SK-N-MC (cell line): ENCODE measurements around the gene TBL3.

Experiments
- DNase-seq: peaks from one replicate; pipeline ENCODE4 v3.0.0-alpha.2; 2011; ENCODE audit warnings: low read depth, low spot score
- H3K27ac ChIP-seq: fragments of 200-600 bp; sonication (generic); 2 replicates; pipeline ENCODE4 v1.5.1; 2016; ENCODE audit warnings: mixed run types
- H3K36me3 ChIP-seq: fragments of 200-600 bp; sonication (generic); 2 replicates; pipeline ENCODE4 v1.6.1; 2017; ENCODE audit warnings: antibody characterized with exemption, low read length, mixed read lengths; ENCODE audit not compliant: insufficient read depth
- H3K4me3 ChIP-seq: fragments of 200-600 bp; sonication (generic); 2 replicates; pipeline ENCODE4 v1.5.1; 2016
- H3K9ac ChIP-seq: fragments of 200-600 bp; sonication (generic); 2 replicates; pipeline ENCODE4 v1.8.0; 2017; ENCODE audit warnings: mixed run types, mixed read lengths; ENCODE audit not compliant: insufficient read length
- H3K9me3 ChIP-seq: fragments of 200-600 bp; sonication (generic); 2 replicates; pipeline ENCODE4 v1.6.1; 2017; ENCODE audit warnings: low read depth, mild to moderate bottlenecking, antibody characterized with exemption, low read length, moderate library complexity, mixed read lengths
- EZH2 ChIP-seq: fragments of 200-600 bp; sonication (generic); IDR thresholded peaks from one replicate; pipeline ENCODE4 v1.6.1; 2017; ENCODE audit warnings: antibody characterized with exemption
- FOXP2 ChIP-seq: optimal IDR thresholded peaks from 2 replicates; pipeline ENCODE3; 2011; ENCODE audit warnings: mild to moderate bottlenecking, moderate library complexity; ENCODE audit not compliant: insufficient read depth; ENCODE audit errors: extremely low read length, control extremely low read depth
- POLR2AphosphoS5 ChIP-seq: IDR thresholded peaks from 2 replicates; pipeline ENCODE4 v1.6.1; 2012; ENCODE audit warnings: mild to moderate bottlenecking, low read depth, low read length, borderline replicate concordance

Gene TBL3

GRCh38 chr16:1977875-1978268 is 6.0 kb downstream of the TBL3 start:
- DNase-seq = no peak
- H3K36me3 ChIP-seq = peaks cover 37% of the 10 kb centered on the region; the same call in 1 of the 2 replicates
- no peaks in the 10 kb centered on the region for H3K9me3 ChIP-seq
- H3K4me3 ChIP-seq = no peak overlapping the region
- no peak overlapping the region for H3K27ac ChIP-seq
- TF ChIP-seq FOXP2 (no peak), EZH2 (no peak), POLR2AphosphoS5 (no peak)
- no peak overlapping the region for H3K9ac ChIP-seq

DNA sequence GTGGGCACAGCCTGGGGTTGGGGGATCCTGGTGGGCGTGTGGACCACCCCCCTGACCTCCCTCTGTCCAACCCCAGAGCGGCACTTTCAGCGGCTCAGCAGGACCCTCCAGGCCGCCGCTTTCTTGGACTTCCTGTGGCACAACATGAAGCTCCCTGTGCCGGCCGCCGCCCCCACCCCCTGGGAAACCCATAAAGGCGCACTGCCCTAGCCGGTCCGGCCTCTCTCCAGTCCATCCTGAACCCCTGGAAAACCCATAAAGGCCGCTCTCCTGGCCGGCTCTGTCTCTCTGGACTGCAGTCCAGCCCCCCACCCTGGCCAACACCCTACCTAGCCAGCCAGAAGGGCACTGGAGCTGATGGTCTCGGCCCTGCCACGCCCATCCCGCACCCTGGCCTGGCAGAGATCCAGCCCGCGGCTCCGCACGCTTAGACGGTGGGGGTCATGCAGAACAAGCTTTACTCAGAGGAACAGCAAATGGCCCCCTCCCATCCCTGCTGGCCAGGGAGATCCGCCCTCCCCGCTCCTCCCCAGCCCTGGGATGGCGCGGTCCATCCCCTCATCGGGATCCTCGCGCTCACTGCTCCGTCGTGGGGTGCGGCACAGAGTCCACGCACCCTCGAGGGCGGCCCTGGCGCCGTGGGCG is 6.7 kb downstream of the TBL3 start:
- Histone ChIP-seq H3K9ac (no peak overlapping the region), H3K36me3 (peaks cover 37% of the 10 kb centered on the region; the same call in 1 of the 2 replicates), H3K4me3 (no peak overlapping the region), H3K9me3 (no peaks in the 10 kb centered on the region), H3K27ac (no peak overlapping the region)
- TF ChIP-seq FOXP2 (no peak), EZH2 (no peak), POLR2AphosphoS5 (no peak)
- no peak for DNase-seq

DNA sequence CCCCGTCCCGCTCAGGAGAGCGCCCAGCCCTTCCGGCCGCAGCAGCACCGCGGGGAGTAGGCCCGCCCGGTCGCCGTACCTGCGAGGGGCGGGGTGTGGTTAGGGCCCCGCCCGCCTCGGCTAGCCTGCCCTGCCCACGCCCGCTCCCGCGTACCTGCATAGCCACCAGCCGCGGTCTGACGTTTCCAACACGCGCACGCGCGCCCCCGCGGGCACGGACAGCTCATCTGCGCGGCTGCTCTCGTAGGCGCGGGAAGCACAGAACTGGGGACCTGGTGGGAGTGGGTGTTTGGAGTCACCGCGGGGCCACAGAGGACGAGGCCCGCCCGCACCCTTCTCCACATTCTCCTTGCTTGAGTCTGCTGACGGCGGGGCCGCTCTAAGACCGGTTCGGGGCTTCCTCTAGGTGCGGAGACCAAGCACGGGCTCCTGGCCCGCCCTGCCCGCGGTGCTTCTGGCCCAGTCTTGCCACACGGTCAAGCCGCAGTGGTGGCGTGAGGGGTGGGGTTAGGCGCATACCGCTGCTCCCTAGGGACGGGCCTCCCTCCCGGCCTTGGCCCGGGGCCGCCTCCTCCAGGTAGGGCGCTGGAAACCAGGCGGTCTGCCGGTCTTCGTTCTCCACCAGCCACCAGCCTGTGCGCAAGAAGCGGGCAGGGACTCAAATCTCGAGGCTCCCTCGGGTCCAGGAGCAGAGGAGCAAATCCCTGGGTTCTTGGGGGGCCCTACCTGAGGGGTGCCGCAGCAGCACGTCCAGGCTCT is 7.6 kb downstream of the TBL3 start:
- TF ChIP-seq EZH2 (no peak), FOXP2 (no peak), POLR2AphosphoS5 (no peak)
- Histone ChIP-seq H3K4me3 (no peak overlapping the region), H3K9me3 (no peaks in the 10 kb centered on the region), H3K9ac (no peak overlapping the region), H3K36me3 (peaks cover 34% of the 10 kb centered on the region; the same call in 1 of the 2 replicates), H3K27ac (no peak overlapping the region)
- no peak for DNase-seq

DNA sequence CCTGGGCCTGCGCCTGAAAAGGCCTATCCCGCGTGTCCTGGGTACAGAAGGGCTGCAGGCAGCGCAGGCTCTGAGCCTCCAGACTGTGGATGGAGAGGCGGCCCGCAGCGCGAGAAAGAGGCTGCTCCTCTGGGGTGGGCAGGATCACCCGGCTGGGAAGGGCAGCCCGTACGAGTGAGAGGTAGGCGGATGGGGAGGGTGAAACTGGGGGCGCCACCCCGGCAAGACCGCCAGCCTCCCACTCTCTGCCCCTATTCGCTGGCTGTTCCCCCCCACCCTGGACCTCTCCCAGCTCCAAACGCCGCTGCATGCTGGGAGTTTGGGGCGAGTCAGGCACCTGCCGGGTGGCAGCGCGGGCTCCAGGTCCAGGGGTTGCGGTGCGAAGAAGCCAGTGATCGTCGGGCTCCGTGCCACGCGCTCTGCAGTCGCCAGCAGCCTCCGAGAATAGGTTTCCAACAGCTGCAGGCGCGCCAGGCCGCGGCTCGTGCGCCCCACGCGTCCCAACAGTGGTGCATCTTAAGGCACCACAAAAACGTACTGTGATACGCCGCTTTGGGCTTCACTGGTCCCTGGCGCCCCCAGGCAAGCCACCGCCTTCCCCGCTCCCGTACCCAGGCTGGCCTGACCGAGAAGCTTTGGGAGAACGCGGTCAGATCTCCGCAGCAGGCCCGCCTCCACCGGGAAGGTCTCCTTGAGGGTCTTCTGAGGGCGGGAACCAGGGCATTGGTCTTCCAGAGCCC is 8.3 kb downstream of the TBL3 start:
- Histone ChIP-seq H3K36me3 (peaks cover 28% of the 10 kb centered on the region; the same call in 1 of the 2 replicates), H3K9ac (no peak overlapping the region), H3K4me3 (no peak overlapping the region), H3K9me3 (no peaks in the 10 kb centered on the region), H3K27ac (no peak overlapping the region)
- TF ChIP-seq FOXP2 (no peak), EZH2 (no peak), POLR2AphosphoS5 (no peak)
- DNase-seq = no peak

- TF ChIP-seq FOXP2 (no peak), POLR2AphosphoS5 (no peak), EZH2 (no peak)
- Histone ChIP-seq H3K4me3 (no peak overlapping the region), H3K9ac (no peak overlapping the region), H3K36me3 (peaks cover 22% of the 10 kb centered on the region; the same call in 1 of the 2 replicates), H3K27ac (no peak overlapping the region), H3K9me3 (no peaks in the 10 kb centered on the region)
- no peak for DNase-seq
Observed at GRCh38 chr16:1980770-1981087, 8.9 kb downstream of the TBL3 start.

DNA sequence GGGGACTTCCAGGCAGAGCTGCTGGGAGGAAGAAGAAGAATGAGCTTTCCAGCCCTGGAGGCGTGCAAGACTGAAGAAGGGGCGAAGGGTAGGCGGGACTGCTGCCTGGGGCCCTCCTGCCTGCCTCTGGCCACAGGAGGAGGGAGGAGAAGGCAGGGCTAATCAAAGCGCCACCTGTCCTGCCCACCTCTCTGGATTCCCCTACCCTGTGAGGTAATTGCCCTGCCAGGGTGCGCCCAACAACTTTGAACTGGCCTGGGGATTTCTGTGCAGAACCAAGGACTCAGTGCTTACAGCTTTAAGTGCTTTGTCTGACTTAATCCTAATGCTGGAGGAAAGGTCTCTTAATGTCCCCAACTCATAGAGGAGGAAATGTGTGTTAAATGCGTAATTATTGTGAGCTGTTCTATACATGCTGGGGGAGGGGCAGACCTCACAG is 9.6 kb downstream of the TBL3 start, which contains the start of gene NOXO1:
NOXO1 (minus strand) TSS at position 72 of the 439 bp plus-strand sequence. CDS start 290 bp downstream, outside the sequence.
- TF ChIP-seq POLR2AphosphoS5 (no peak), FOXP2 (no peak), EZH2 (no peak)
- Histone ChIP-seq H3K27ac (no peak within 1 kb of the TSS), H3K36me3 (peaks cover 18% of the 10 kb centered on the region; the same call in 1 of the 2 replicates), H3K9ac (no peak within 1 kb of the TSS), H3K4me3 (no peak within 1 kb of the TSS), H3K9me3 (no peaks in the 10 kb centered on the region)
- no peak for DNase-seq

DNA sequence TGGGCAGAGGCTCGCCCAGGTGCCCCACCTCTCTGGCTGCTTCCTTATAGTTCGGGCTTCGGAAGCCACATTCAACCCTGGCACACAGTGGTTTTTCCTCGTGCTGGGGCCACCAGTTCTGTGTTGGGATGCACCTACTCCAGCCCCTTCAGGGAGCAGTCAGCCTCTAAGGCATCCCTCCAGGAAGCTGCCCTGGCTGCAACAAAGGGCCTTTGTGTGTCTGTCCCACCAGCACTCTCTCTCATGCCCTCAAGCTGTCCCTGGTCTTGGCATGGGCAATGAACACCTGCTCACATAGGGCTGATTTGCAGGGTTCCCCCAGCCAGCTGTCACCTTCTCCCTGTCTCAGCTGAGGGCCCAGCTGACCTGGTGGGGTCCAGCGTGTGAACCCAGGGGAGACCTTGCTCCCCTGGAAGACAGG is 10.2 kb downstream of the TBL3 start:
- Histone ChIP-seq H3K4me3 (no peak overlapping the region), H3K9ac (no peak overlapping the region), H3K9me3 (no peaks in the 10 kb centered on the region), H3K27ac (no peak overlapping the region), H3K36me3 (peaks cover 13% of the 10 kb centered on the region; the same call in 1 of the 2 replicates)
- DNase-seq = no peak
- TF ChIP-seq POLR2AphosphoS5 = no peak
- TF ChIP-seq EZH2 = no peak
- TF ChIP-seq FOXP2 = no peak

DNA sequence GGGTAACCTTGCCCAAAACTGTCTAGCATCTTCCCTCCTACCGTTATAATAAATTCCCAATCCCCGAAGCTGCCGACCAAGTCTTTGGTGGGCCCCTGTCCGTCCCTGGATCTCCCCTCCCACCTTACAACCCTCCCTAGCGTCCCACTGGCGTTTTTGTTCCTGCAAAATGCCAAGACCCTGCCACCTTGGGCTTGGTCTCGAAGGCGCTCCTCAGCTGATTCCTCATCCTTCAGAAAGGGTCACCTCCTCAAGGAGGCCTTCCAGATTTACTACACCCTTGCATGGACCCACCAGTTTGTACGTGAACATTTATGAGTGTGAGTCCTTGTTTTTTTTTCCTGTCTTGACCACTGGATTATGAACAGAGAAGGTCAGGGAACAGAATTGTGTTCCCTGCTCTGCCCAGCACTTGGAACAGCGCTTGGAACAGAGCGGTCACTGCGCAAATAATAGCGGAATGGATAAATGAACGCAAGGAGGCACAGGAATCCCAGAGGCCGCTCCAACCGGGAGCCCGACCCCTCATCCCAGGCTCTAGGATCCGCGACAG is 11.2 kb downstream of the TBL3 start:
- Histone ChIP-seq H3K36me3 (peaks cover 6% of the 10 kb centered on the region; the same call in 1 of the 2 replicates), H3K9ac (no peak overlapping the region), H3K9me3 (no peaks in the 10 kb centered on the region), H3K4me3 (peak overlapping the region; percentile 90), H3K27ac (no peak overlapping the region)
- no peak for TF ChIP-seq FOXP2
- no peak for TF ChIP-seq POLR2AphosphoS5
- TF ChIP-seq EZH2 = no peak
- DNase-seq = no peak
